Kasumi-1 (cell line): Measurements from ENCODE around the gene NCK2.

Source experiments
- DNase-seq, 2 experiments: peaks; one replicate each; lab custom pipeline; 2025; lab: John Stamatoyannopoulos, UW

Gene NCK2

GRCh38 chr2:105734762-105735538, 9.8 kb upstream of the NCK2 start:
- peak; percentile 22 to 30 for DNase-seq

GRCh38 chr2:105736145-105736544, 8.6 kb upstream of the NCK2 start:
- no peak for DNase-seq

- no peak for DNase-seq
Observed at GRCh38 chr2:105737980-105738657, 6.6 kb upstream of the NCK2 start.

DNA sequence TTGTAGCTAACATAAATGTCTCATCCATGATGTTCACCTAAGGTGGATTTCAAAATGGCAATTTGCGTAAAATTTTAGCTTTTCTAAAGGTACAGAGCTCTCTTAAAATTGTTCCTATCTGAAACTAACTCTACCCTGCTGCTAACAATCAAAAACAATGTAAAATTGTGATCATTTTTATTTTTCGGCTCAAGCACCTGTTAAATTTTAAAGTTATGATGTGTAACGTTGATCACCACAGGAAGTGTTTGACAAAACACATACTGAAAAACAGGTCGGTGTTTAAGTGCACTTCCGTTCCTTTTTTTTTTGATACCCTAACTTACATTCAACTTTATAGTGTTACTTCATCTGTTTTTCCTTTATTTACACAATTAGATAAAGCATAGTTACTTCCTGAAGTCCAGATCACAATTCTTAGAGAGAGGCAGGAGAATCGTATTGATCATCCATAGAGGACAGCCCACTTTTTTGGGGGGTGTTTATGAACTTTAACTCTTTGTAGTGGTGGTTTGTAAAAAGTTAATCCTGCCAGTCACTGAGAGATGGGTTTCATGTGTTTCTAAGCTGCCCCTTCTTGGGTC, 6.0 kb upstream of the NCK2 start:
- DNase-seq: no peak

GRCh38 chr2:105739426-105739825, 5.3 kb upstream of the NCK2 start:
- DNase-seq: no peak

GRCh38 chr2:105739944-105740530, 4.7 kb upstream of the NCK2 start:
- peak; percentile 17 to 27 for DNase-seq

DNA sequence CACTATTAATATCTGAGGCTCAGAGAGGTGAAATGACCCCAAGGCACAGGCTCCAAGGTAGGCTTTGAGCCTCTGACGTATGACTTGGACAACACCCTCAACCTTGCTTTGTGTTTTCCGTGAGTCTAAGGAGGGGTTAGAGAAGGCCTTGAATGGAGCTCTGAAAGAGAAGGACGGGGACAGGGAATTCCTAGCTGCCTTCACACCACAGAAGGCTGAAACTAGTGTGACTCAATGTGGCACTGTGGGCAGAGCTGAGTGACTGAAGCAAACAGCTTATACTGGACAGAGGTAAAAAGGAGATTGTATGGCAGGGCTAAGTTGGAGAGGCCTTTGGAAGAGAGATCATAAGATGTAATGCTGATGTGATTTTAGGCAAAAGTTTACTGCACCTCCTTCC, 3.5 kb upstream of the NCK2 start:
- no peak for DNase-seq

DNA sequence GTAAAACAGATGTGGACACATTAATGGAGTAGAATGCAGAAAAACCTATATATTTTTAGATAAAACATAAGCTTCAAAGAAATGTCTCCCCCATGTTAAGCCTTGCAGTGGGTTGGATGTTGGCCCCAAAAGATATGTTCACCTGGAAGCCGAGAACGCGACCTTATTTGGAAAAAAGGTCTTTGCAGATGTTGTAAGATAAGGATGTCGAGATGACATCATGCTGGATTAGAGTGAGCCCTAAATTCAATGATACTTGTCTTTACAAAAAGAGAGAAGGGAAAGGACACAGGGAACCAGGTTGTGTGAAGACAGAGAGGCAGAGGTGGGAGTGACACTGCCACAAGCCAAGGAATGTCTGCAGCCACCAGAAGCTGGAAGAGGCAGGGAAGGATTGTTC, 3.1 kb upstream of the NCK2 start:
- no peak for DNase-seq

DNA sequence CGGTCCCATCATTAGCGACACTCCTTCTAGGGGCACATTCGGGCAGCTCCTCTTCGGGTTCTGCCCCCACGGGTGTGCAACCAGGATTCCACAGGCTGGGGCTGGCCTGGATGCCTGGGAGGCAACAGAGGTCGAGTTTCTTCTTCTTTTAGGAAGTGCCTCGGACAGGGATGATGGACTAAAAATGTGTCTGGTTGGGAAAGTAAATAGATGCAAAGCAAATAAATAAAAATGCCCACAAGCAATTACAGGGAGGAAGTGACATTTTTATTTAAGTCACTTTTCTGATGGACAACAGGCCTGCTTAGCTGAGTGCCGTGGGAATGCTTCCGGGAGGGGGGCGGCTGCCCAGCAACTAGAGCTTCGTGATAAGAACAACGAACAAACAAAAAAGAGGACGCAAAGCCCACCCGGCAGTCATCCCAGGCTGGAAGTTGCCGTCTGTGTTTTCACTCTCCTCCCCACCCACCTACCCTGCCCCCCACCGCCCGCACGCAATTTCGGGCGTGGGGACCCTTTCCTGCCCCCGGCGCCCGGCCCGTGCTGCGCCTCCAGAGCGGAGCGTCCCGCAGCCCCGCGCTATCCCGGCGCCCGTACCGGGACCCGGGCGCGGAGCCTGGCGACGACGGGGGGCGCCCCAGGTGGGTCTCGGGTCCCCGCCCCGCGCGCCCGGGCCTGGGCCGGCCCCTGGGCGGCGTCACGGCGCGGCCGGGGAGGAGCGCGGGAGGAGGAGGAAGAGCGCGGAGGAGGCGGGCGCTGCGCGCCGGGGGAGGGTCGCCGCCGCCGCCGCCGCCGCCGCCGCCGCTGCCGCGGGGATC, 412 bp upstream of the NCK2 start:
- peak; percentile 32 to 41 for DNase-seq

- DNase-seq: peak; percentile 65
Observed at GRCh38 chr2:105746177-105747080, 1.7 kb downstream of the NCK2 start.

- no peak for DNase-seq
Observed at GRCh38 chr2:105747254-105747894, 2.7 kb downstream of the NCK2 start.

DNA sequence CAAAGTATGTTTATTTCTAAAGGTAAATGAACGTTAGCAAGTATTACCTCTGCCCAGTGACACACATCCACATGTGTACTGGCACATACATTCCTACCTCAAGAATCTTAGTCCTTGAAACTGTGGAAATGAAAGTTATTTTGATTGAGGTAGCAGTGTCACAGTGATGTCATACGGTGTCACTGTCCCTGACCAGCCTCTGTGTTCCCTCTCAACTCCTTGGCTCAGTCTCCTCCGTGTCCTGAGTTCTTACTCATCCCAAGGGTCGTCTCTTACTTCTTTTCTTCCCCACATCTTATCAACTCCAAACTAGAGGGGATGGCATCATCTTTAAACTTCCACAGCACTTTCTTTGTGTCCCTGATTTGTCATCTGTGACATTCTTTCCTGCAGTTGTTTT, 3.3 kb downstream of the NCK2 start:
- no peak for DNase-seq

- no peak for DNase-seq
Observed at GRCh38 chr2:105748566-105748965, 3.9 kb downstream of the NCK2 start.

GRCh38 chr2:105749583-105750400, 5.1 kb downstream of the NCK2 start:
- no peak for DNase-seq

DNA sequence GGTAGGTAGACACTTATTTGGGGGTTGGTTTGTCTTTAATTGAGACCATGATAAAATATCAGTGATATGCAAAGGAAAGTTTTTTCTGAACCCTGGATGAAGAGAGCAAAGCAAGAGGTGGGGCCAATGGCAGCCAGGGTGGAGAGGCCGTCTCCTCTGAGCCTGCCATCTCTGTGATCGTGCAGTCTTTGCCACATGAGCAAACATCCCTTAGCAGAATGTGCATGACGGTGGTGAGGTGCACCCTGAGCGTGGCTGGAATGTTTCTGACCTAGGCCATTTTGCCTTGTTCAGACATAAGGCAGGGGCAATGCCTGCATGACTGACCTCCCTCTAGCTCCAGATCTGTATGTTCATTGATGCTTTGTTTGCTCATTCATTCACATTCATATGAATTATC, 6.0 kb downstream of the NCK2 start:
- DNase-seq: no peak

DNA sequence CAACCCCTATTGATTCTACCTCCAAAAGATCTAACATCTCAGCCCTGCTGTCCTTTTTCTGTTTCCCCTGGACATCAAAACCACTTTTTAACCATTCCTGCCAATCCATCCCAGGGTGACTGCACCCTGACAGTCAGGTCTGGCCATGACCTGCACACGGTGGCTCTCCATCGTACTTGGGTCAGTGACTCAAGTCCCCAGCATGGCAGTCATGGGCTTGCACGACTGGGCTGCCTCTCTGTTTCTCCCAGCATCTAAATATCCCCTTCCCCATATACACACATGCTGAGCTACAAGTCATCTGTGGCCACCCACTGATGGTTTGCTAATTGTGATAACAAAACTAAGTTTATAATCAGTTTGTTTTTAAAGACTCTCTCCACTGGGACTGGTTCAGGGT, 6.6 kb downstream of the NCK2 start:
- no peak for DNase-seq

DNA sequence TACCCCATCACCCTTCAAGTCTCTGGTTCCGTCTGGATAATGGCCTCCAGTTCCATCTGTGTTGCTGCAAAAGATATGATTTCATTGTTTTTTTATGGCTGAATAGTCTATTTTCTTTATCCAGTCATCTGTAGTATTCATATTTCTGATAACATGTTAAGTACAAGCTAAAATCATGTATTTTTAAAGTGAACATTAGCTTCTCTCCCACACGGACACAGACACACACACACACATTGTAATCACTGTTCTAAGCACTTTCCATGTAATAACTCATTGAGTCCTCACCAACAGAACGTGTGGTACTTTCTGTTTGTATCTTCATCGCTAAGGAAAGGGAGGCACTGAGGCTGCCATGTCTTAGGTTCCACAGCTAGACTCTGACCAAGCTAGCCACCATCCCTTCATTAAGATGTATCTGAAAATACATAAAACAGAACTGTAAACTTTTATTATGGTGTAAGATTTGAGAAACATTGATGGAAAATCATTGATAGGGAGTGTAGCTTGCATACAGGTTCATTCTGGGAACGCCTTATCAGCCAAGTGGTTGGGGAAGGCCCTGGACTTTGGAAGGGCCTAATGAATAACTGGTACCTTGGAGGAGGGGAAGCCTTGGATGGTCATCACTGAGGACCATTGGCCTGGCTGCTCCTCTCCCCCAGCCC, 8.1 kb downstream of the NCK2 start:
- no peak for DNase-seq

DNA sequence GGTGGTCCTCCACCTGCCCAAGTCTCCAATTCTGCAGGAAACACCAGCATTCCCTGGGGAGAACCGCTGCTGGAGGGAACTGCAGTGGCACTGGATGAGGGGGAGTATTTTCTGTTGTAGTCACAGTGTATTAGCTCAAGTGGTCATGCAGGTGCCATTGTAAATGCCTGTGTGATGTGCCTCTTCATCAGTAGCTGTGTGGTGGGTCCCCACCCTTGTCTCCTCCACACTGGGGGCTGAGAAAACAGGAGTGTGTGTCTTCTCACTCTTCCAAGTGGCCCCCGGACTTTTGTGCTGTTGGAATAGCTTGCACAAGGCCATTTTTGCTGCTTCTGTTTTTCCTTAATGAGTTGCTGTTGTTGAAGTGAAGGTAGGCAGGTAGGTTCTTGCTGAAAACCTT, 8.7 kb downstream of the NCK2 start:
- DNase-seq: no peak

DNA sequence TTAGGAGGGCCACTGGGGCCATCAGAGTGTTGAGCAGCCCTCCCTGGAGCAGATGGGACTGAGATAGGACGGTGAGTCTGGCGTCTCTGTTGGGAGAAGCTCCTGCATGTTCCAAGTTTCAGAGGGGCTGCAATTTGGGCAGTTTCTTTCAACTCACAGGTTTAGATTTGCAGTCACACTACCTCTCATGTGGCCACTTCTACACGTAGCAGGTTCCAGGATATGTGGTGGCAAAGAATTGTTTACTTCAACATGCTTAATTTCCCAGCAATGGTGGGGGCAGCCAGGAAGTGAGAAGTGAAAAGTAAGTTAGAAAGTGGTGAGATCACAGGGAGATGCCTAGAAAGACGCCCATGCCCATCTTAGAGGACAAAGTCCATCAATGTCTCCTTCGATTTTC, 9.3 kb downstream of the NCK2 start:
- no peak for DNase-seq
